Measurements from ENCODE around the gene ZNF574. TPM values are rescaled to one million over a fixed set of nuclear protein-coding genes. Genes with fewer than 3 reads are reported as not detected.

ZNF574 gene
- total RNA-seq, 1 donor from 2014 or later: 16.7 TPM

DNA sequence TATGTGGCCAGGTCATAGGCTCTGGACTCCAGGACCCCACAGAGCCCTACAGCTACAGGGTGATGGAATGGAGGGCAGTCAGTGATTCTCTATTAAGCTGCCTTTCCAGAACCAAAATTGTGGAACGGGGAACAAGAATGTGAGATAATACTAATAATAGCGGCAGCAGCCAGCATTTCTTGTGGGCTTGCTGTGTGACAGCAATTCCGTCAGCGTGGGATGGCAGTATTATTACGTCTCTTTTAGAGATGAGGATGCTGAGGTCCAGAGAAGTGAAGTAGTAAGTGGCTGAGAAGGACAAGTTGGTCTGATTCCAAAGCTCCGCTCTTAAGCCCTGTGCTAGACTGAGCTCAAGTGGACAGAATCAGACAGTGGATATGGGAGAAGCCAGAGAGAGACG is 30.4 kb upstream of the ZNF574 start:
- no peaks in the 10 kb centered on the region for H3K9me3 Mint-ChIP-seq
- no peaks in the 10 kb centered on the region for H3K36me3 Mint-ChIP-seq (ENCODE audit: low read depth)
- intact Hi-C loops (cut with micrococcal nuclease): no loop called here
- H3K4me3 Mint-ChIP-seq: no peak overlapping the region
- no peak overlapping the region for H3K27ac Mint-ChIP-seq
- no peaks in the 10 kb centered on the region for H3K27me3 Mint-ChIP-seq
- DNase-seq: no peak
- H3K4me1 Mint-ChIP-seq: peaks cover 6% of the 10 kb centered on the region

DNA sequence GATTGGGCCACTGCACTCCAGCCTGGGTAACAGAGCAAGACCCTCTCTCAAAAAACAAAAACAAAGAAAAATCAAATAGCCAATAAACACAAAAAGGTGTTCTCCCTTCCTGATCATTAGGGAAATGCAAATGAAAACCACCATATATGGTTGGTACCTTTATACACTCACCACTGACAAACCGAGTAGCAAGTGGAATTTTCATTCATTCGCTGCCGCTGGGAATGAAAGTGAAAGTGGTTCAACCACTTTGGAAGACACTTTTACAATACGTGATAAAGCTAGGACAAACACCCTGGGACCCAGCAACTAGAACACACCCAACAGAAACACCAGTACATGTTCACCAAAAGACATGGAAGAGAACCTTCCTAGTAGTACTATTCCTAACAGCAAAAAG is 27.0 kb upstream of the ZNF574 start:
- intact Hi-C loops (cut with micrococcal nuclease): no loop called here
- peak; percentile 74 for DNase-seq

DNA sequence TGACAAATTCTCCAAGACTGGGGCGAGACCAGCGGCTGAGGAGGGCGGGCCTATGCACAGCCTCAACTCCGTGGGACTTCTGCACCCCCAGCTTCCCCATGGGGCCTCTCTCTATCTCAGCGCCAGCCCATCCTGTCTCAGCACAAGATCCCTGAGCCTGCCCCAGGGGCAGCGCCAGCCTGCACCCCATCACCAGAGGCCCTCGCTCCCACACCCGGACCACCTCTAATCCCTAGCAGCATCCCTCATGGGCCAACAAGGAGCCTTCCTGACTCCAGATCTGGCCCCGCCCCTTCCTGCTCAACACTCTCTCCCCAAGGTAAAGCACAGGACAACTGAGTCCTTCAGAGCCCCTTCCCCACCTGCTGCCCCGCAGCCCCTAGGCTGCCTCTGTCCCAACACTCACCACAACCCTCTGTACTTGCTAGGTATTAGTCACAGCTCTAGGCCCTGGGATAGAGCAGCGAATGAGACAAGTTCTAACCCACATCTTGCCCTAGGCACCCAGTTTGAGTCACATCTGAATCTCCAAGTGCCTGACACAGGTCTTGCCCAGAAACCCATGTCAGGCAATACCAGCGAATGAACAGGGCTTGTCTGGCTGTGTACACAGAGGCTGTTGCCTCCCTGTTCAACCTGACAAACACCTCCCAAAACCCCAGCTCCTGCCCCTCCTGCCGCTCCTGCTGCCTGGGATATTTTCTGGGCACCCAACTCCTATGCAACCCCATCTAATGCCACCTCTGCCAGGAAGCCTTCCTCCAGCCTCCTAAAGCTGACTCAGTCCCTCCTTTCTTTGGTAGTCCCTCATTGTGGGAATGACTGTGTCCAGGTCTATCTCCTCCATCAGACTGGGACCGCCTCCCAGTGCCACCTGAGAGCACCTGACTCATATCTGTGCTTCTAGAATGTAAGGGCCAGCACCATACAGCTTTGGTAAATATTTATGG is 24.5 kb upstream of the ZNF574 start:
- H3K27ac Mint-ChIP-seq: peak overlapping the region; percentile 74
- H3K9me3 Mint-ChIP-seq: no peaks in the 10 kb centered on the region
- no peaks in the 10 kb centered on the region for H3K36me3 Mint-ChIP-seq (ENCODE audit: low read depth)
- H3K4me1 Mint-ChIP-seq: peaks cover 13% of the 10 kb centered on the region
- intact Hi-C loops (cut with micrococcal nuclease): no loop called here
- no peak overlapping the region for H3K4me3 Mint-ChIP-seq
- DNase-seq: no peak
- H3K27me3 Mint-ChIP-seq: no peaks in the 10 kb centered on the region

More for the DNA sequence above, 27.0 kb upstream of the ZNF574 start:
- peak overlapping the region; percentile 57 for H3K27ac Mint-ChIP-seq
- H3K27me3 Mint-ChIP-seq: no peaks in the 10 kb centered on the region
- no peaks in the 10 kb centered on the region for H3K9me3 Mint-ChIP-seq
- no peaks in the 10 kb centered on the region for H3K36me3 Mint-ChIP-seq (ENCODE audit: low read depth)
- H3K4me1 Mint-ChIP-seq: peaks cover 13% of the 10 kb centered on the region
- H3K4me3 Mint-ChIP-seq: peak overlapping the region; percentile 58

DNA sequence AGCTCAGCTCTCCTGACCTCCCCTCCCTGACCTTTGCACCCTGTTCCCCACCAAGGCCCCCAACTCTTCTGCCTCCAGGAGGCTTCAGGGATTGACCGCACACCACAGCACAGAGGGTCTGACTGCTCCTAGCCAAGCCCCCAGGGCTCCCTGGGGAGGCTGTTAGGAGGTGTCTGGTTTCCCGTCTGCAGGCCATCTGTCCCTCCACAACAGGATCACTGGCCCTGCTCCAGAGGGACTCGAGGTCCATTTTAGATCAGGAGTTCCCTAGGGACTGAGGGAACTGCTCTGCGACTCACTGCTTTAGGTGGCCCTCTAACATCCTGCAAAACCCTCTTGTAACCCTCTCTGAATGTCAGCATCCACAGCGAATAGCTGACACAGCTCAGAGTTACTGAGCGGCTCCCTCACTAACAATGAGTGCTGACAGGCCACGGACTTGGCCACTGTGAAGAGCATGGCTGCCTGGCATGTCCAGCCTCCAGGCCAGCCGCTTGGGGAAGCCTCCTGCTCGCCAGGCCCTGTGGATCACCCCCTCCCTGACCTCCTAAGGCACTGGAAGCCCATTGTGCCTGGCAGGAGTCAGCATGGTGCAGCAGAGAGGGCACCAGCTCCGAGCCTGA is 23.6 kb upstream of the ZNF574 start:
- H3K4me3 Mint-ChIP-seq: no peak overlapping the region

DNA sequence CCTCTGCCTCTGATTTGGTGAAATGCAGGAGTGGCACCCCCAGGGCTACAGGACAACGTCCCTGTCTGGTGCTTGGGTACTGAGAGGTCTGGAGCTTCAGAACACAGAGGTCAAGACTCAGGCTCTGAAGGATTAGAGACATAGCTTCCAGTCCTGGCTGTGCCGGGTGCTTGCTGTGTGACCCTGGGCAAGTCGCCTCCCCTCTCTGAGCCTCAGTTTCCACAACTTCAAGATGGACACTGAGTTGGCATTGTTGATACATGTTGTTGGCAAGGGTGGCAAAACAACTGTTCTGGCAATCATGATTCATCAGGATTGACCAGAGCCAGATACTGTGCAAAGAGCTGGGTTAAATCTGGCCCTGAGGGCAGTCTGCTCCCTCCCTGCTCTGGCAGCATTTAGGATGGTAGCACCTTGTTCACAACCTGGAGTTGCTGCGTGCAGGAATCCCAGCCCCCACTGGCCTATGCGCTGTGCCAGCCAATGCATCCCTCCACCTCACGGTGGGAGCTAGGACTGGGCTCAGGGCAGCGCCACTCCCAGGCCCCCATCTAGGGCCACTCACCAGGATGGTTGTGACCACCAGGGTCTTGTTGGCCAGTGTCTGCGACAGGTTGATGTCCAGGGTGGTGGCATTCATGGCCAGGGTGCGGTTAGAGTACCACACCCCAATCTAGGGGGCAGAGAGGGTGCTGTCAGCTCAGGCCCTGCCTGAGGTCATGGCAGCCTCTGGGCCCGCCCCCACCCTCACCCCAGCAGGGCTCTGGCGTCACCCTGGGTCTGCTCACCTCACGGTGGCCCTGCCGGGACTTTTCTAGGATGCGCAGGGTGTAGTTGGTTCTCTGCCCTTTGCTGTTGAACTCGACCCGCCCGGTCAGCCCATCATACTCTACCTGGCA is 22.7 kb upstream of the ZNF574 start:
- intact Hi-C loops (cut with micrococcal nuclease): no loop called here
- no peaks in the 10 kb centered on the region for H3K36me3 Mint-ChIP-seq (ENCODE audit: low read depth)
- no peaks in the 10 kb centered on the region for H3K27me3 Mint-ChIP-seq
- H3K27ac Mint-ChIP-seq: no peak overlapping the region
- peaks cover 13% of the 10 kb centered on the region for H3K4me1 Mint-ChIP-seq
- no peak for DNase-seq
- no peak overlapping the region for H3K4me3 Mint-ChIP-seq
- no peaks in the 10 kb centered on the region for H3K9me3 Mint-ChIP-seq

More for the DNA sequence above, 23.6 kb upstream of the ZNF574 start:
- peaks cover 13% of the 10 kb centered on the region for H3K4me1 Mint-ChIP-seq
- DNase-seq: no peak
- intact Hi-C loops (cut with micrococcal nuclease): no loop called here
- no peaks in the 10 kb centered on the region for H3K27me3 Mint-ChIP-seq
- H3K9me3 Mint-ChIP-seq: no peaks in the 10 kb centered on the region
- H3K27ac Mint-ChIP-seq: no peak overlapping the region
- H3K36me3 Mint-ChIP-seq (ENCODE audit: low read depth): no peaks in the 10 kb centered on the region

DNA sequence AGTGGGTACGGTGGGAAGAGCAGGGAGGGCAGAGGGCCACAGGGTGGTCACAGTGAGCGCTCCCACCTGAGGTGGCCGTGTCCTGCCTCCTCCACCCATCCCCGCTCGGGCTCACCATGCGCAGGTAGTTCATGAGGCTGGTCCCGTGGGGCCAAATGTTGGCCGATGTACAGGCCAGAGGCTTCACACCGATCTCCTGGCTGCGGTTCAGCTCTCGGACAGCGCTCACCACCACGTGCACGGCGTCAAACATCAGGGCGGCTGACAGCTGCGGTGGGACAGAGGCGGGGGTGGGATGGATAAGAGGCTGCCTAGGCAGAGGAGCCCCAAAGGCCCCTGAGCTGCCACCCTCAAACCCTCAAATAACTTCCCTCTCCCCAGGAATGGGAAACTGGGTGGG is 21.8 kb upstream of the ZNF574 start:
- Mint-ChIP-seq H3K27me3 (no peaks in the 10 kb centered on the region), H3K4me3 (no peak overlapping the region), H3K4me1 (peaks cover 11% of the 10 kb centered on the region), H3K27ac (no peak overlapping the region), H3K36me3 (ENCODE audit: low read depth) (no peaks in the 10 kb centered on the region), H3K9me3 (no peaks in the 10 kb centered on the region)
- DNase-seq: no peak
- intact Hi-C loops (cut with micrococcal nuclease): no loop called here

DNA sequence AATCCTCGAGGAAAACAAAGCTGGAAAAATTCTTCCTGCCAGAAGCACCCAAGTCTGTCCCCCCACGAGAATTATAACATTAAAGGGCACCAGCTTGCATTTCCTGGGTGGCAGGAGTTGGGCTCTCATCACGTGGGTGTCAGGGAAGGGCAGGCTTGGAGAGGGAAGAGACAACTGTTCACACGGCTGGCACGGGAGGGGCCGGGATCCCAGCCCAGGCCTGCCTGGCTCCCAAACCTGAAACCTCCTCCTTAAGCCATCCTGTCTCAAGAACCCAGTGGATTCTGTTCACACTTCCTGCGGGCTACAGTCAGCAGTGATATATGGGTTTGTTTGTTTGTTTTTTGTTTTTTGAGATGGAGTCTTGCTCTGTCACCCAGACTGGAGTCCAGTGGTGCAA is 18.1 kb upstream of the ZNF574 start:
- no peak overlapping the region for H3K4me3 Mint-ChIP-seq
- intact Hi-C loops (cut with micrococcal nuclease): no loop called here
- no peaks in the 10 kb centered on the region for H3K4me1 Mint-ChIP-seq
- no peak overlapping the region for H3K27ac Mint-ChIP-seq
- no peaks in the 10 kb centered on the region for H3K9me3 Mint-ChIP-seq
- H3K27me3 Mint-ChIP-seq: no peaks in the 10 kb centered on the region
- H3K36me3 Mint-ChIP-seq (ENCODE audit: low read depth): no peaks in the 10 kb centered on the region
- DNase-seq: no peak

DNA sequence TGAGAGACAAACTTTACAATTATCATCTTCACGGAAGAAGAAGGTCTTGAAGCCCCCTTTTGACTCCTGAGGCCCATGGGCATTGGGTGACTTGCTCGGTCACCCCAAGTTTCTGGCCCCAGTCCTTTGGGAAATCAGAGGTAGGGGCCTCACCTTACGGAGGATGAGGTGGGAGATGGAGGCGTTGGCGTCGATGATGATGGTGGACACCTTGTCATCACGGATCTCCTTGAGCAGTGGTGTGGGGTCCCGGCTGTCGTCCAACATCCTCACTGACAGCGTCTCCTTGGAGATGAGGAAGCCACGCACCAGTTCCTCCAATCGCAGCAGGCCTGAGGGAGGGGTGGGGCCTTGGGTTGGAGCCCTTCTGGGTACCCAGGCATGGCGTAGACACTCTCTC is 16.8 kb upstream of the ZNF574 start:
- no peaks in the 10 kb centered on the region for H3K36me3 Mint-ChIP-seq (ENCODE audit: low read depth)
- H3K27ac Mint-ChIP-seq: no peak overlapping the region
- H3K27me3 Mint-ChIP-seq: no peaks in the 10 kb centered on the region

DNA sequence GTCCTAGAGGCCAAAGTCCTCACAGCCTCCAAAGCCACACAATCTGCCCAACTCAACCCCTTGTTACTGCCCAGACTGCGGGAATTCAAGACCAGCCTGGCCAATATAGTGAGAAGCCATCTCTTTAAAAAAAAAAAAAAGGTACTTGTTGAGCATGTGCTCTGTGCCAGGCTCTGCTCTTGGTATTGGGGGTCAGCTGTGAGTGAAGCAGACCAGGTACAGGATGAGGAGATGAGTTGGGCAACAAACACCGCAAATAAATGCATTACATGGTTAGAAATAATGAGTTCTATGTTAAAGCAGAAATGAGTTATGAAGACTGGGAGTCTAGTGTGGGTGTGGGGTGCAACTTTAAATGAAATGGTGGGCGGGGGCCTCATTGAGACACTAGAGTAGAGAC is 15.8 kb upstream of the ZNF574 start:
- no peaks in the 10 kb centered on the region for H3K27me3 Mint-ChIP-seq
- DNase-seq: no peak
- no peaks in the 10 kb centered on the region for H3K36me3 Mint-ChIP-seq (ENCODE audit: low read depth)
- intact Hi-C loops (cut with micrococcal nuclease): no loop called here
- H3K9me3 Mint-ChIP-seq: no peaks in the 10 kb centered on the region
- H3K27ac Mint-ChIP-seq: no peak overlapping the region
- H3K4me1 Mint-ChIP-seq: no peaks in the 10 kb centered on the region
- no peak overlapping the region for H3K4me3 Mint-ChIP-seq

More for the DNA sequence above, 16.8 kb upstream of the ZNF574 start:
- DNase-seq: no peak
- intact Hi-C loops (cut with micrococcal nuclease): no loop called here
- no peak overlapping the region for H3K4me3 Mint-ChIP-seq
- H3K9me3 Mint-ChIP-seq: no peaks in the 10 kb centered on the region
- no peaks in the 10 kb centered on the region for H3K4me1 Mint-ChIP-seq

DNA sequence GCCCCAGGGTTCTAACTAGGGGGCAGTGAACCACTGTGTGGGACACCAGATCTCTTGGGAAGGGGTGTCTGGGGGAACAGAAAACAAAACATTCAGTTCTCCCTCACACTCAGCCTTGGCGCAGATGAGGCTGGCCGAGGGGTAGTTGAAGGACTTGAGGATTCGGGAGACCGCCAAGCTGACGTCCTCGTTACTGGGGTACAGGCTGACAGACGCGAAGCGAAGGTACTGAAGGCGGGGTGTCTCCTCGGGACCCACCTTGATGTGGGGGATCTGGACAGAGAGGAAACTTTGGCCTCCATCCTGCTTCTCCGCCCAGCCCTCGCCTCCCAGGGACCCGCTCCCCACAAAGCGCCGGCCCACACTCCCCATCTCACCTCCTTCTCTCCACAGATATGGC is 13.6 kb upstream of the ZNF574 start:
- Mint-ChIP-seq H3K27me3 (no peaks in the 10 kb centered on the region), H3K4me1 (no peaks in the 10 kb centered on the region), H3K27ac (no peak overlapping the region), H3K4me3 (no peak overlapping the region), H3K9me3 (no peaks in the 10 kb centered on the region), H3K36me3 (ENCODE audit: low read depth) (no peaks in the 10 kb centered on the region)
- DNase-seq: no peak
- intact Hi-C loops (cut with micrococcal nuclease): no loop called here

DNA sequence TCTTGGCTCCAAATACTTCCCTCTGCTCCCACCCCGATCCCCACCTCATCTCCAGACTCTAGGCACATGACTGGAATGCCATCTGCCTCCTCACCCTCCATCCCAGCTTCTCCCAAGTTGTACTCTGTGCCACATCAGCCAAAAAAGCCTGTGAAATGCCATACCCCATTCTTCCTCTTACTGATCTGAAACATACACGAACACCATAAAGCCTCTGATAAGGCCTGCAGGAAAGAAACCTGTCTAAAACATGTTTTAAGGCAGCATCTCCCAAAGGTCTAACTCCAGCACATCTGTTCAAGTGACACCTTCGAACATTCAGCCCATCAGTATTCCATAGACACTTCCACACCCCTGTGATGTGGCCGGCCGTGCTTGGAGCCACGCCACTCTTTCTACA is 11.5 kb upstream of the ZNF574 start:
- Mint-ChIP-seq H3K4me1 (no peaks in the 10 kb centered on the region), H3K36me3 (ENCODE audit: low read depth) (no peaks in the 10 kb centered on the region), H3K27me3 (no peaks in the 10 kb centered on the region), H3K4me3 (no peak overlapping the region), H3K27ac (no peak overlapping the region), H3K9me3 (no peaks in the 10 kb centered on the region)
- intact Hi-C loops (cut with micrococcal nuclease): no loop called here
- DNase-seq: no peak

DNA sequence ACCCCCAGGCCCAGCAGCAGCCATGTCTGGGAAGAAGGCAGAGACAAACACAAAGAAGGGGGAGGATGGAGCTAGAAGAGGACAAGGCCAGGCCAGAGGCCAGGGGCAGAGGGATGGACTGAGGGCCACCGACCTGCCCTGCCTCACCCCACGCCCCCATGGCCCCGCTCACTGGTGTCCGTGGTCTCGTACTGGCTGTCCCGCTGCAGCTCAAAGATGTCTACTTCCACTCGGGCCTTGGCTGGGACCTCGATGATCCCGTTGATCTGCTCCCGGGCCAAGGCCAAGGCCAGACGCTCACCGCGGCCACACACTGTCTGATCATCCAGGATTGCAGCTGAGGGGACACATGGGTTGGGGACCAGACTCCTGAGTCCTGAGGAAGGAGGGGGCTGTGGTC is 10.9 kb upstream of the ZNF574 start:
- no peaks in the 10 kb centered on the region for H3K9me3 Mint-ChIP-seq
- no peaks in the 10 kb centered on the region for H3K36me3 Mint-ChIP-seq (ENCODE audit: low read depth)
- intact Hi-C loops (cut with micrococcal nuclease): no loop called here
- no peak for DNase-seq
- no peak overlapping the region for H3K27ac Mint-ChIP-seq
- no peaks in the 10 kb centered on the region for H3K4me1 Mint-ChIP-seq
- H3K27me3 Mint-ChIP-seq: no peaks in the 10 kb centered on the region
- no peak overlapping the region for H3K4me3 Mint-ChIP-seq

DNA sequence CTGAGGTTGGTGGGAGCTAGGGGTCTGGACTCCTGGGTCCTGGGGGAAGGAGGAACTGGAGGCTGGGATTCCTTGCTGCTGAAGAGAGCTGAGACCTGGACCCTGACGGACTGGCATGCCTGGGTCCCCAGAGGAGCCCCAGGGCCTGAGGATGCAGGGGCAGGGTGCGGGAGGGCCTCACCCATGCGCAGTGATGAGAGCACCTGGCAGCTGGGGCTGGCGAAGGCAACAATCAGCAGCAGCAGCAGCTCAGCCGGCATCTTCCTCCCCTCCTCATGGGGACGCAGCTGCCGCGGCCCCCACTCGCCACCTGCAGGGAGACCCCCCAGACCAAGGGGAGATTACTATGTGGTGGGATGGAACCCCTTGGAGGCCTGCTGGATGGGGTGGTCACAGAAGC is 10.5 kb upstream of the ZNF574 start:
- H3K4me1 Mint-ChIP-seq: peaks cover 2% of the 10 kb centered on the region
- intact Hi-C loops (cut with micrococcal nuclease): no loop called here
- no peaks in the 10 kb centered on the region for H3K36me3 Mint-ChIP-seq (ENCODE audit: low read depth)
- no peak for DNase-seq
- H3K4me3 Mint-ChIP-seq: no peak overlapping the region
- H3K27ac Mint-ChIP-seq: no peak overlapping the region
- H3K9me3 Mint-ChIP-seq: no peaks in the 10 kb centered on the region
- H3K27me3 Mint-ChIP-seq: peaks cover 3% of the 10 kb centered on the region
